Trophoblast cell (in vitro differentiated cells and primary cell): ENCODE data around the gene TNS1.
"Not testable (repeated sequence)": the region's sequence is repeated elsewhere in the genome, so short reads cannot be mapped to it uniquely, and the experiment has no call there.

Source experiments
- DNase-seq, 2 donors: peaks; one replicate each; pipeline ENCODE4 v3.0.0-alpha.2; 2016
- H2AFZ ChIP-seq: 2 replicates; pipeline ENCODE4 v1.6.1; 2013; ENCODE audit warnings: low read length, moderate library complexity, mild to moderate bottlenecking; ENCODE audit not compliant: insufficient read depth, poor library complexity
- H2AK5ac ChIP-seq: 2 replicates; pipeline ENCODE4 v1.6.1; 2013; ENCODE audit warnings: mild to moderate bottlenecking, low read length
- H2BK120ac ChIP-seq: 2 replicates; pipeline ENCODE4 v1.6.1; 2013; ENCODE audit warnings: low read length, mild to moderate bottlenecking, moderate library complexity; ENCODE audit not compliant: insufficient read depth, poor library complexity
- H2BK12ac ChIP-seq: 2 replicates; pipeline ENCODE4 v1.6.1; 2013; ENCODE audit warnings: mild to moderate bottlenecking, low read length, moderate library complexity
- H2BK5ac ChIP-seq: 2 replicates; pipeline ENCODE4 v1.6.1; 2013; ENCODE audit warnings: low read length, low read depth, moderate library complexity, mild to moderate bottlenecking; ENCODE audit not compliant: poor library complexity
- H3K14ac ChIP-seq: 2 replicates; pipeline ENCODE4 v1.6.1; 2013; ENCODE audit warnings: mild to moderate bottlenecking, low read length
- H3K18ac ChIP-seq: 2 replicates; pipeline ENCODE4 v1.6.1; 2013; ENCODE audit warnings: mild to moderate bottlenecking, low read length
- H3K23ac ChIP-seq: 2 replicates; pipeline ENCODE4 v1.6.1; 2013; ENCODE audit warnings: low read length
- H3K27ac ChIP-seq: 2 replicates; pipeline ENCODE4 v1.5.1; 2013; ENCODE audit warnings: low read depth, mild to moderate bottlenecking, inconsistent platforms, low read length, moderate library complexity
- H3K27me3 ChIP-seq: 2 replicates; pipeline ENCODE4 v1.6.1; 2013; ENCODE audit warnings: inconsistent platforms, mild to moderate bottlenecking, low read length, moderate library complexity; ENCODE audit not compliant: insufficient read depth
- H3K36me3 ChIP-seq, 2 experiments: 1 replicate in 1 of 2; 2 replicates in 1 of 2; pipeline ENCODE4 v1.6.1; 2013; ENCODE audit warnings: low read length in 2 of 2, mild to moderate bottlenecking in 2 of 2, moderate library complexity in 1 of 2; ENCODE audit not compliant: insufficient read depth in 2 of 2, control insufficient read depth in 1 of 2
- H3K4ac ChIP-seq: 2 replicates; pipeline ENCODE4 v1.6.1; 2013; ENCODE audit warnings: low read depth, mild to moderate bottlenecking, low read length, moderate library complexity
- H3K4me1 ChIP-seq, 2 experiments: 1 replicate in 1 of 2; 2 replicates in 1 of 2; pipeline ENCODE4 v1.6.1; 2013; ENCODE audit warnings: low read length in 2 of 2, mild to moderate bottlenecking in 2 of 2, moderate library complexity in 1 of 2; ENCODE audit not compliant: insufficient read depth in 2 of 2, control insufficient read depth in 1 of 2
- H3K4me2 ChIP-seq: 2 replicates; pipeline ENCODE4 v1.6.1; 2013; ENCODE audit warnings: inconsistent platforms, mild to moderate bottlenecking, low read length, moderate library complexity
- H3K4me3 ChIP-seq: 2 replicates; pipeline ENCODE4 v1.5.1; 2013; ENCODE audit warnings: mild to moderate bottlenecking, low read depth, low read length, inconsistent platforms
- H3K79me1 ChIP-seq: one replicate; pipeline ENCODE4 v1.6.1; 2013; ENCODE audit warnings: low read length
- H3K79me2 ChIP-seq: 2 replicates; pipeline ENCODE4 v1.6.1; 2013; ENCODE audit warnings: low read length, mild to moderate bottlenecking; ENCODE audit not compliant: control insufficient read depth, insufficient read depth, poor library complexity
- H3K9ac ChIP-seq: 2 replicates; pipeline ENCODE4 v1.6.1; 2013; ENCODE audit warnings: mild to moderate bottlenecking, low read length
- H3K9me3 ChIP-seq: 2 replicates; pipeline ENCODE4 v1.6.1; 2013; ENCODE audit warnings: low read depth, mild to moderate bottlenecking, control low read depth, inconsistent platforms, low read length; ENCODE audit not compliant: insufficient read depth
- H4K12ac ChIP-seq: 2 replicates; pipeline ENCODE4 v1.6.1; 2013; ENCODE audit warnings: low read depth, mild to moderate bottlenecking, low read length, moderate library complexity
- H4K8ac ChIP-seq: 2 replicates; pipeline ENCODE4 v1.6.1; 2013; ENCODE audit warnings: low read depth, mild to moderate bottlenecking, low read length, moderate library complexity
- H4K91ac ChIP-seq: one replicate; pipeline ENCODE4 v1.6.1; 2013; ENCODE audit warnings: low read depth, mild to moderate bottlenecking, low read length, moderate library complexity
- whole genome bisulfite sequencing: extraction: QIAGEN DNeasy Blood & Tissue Kit; methylation state at CpG from one replicate; pipeline ENCODE4 v1.1.7; 2013; ENCODE audit warnings: missing lambda C conversion rate; ENCODE audit not compliant: insufficient read length, insufficient coverage; ENCODE audit errors: extremely low coverage; 5-methylcytosine and 5-hydroxymethylcytosine counted together

Gene TNS1

DNA sequence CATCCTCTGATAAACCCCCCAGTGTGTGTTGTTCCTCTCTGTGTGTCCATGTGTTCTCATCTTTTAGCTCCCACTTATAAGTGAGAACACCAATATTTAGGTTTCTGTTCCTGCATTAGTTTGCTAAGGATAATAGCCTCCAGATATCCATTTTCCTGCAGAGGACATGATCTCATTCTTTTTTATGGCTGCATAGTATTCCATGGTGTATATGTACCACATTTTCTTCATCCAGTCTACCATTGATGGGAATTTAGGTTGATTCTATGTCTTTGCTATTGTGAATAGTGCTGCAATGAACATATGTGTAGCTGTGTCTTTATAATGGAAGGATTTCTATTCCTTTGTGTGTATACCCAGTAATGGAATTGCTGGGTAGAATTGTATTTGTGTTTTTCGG lies 41.8 kb upstream of the TNS1 start:
- not testable (repeated sequence) for H3K14ac ChIP-seq, H2BK120ac ChIP-seq, H3K79me2 ChIP-seq, H3K27me3 ChIP-seq, H3K4me2 ChIP-seq, H3K9ac ChIP-seq, H3K23ac ChIP-seq, DNase-seq, H2BK12ac ChIP-seq, H3K36me3 ChIP-seq, H4K12ac ChIP-seq, H2BK5ac ChIP-seq, H4K8ac ChIP-seq, H4K91ac ChIP-seq, H3K4ac ChIP-seq, H3K27ac ChIP-seq, H3K4me3 ChIP-seq, H2AFZ ChIP-seq, H3K79me1 ChIP-seq, H3K18ac ChIP-seq, H2AK5ac ChIP-seq, H3K4me1 ChIP-seq
- peaks cover 11% of the 10 kb centered on the region for H3K9me3 ChIP-seq
- no CpG with 5 or more reads among the region's 1 CpG for WGBS

DNA sequence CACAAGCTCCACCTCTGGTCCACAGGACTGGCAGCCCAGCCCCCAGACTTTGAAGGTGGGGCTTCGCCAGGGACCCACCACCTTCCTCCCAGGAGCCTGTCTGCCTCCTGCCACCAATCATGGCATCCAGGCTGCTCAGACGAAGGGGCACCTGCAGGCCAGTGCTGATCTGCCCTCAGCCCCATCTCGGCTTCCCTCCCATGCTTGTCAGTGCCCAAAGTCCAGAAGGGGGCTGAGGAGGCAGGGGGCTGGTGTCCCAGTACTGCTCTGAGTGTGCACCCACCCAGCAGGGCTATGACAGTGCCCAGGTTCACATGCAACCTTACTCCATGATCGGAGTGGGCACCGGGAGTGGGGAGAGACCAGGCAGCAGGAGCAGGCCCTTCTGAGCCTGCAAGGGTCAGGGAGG lies 40.9 kb upstream of the TNS1 start:
- Histone ChIP-seq H3K4ac (no peak overlapping the region), H2BK12ac (no peak overlapping the region), H3K27ac (no peak overlapping the region), H2BK5ac (no peak overlapping the region), H3K9ac (no peak overlapping the region), H2AK5ac (no peak overlapping the region), H3K9me3 (peaks cover 11% of the 10 kb centered on the region), H3K14ac (no peak overlapping the region), H3K27me3 (no peaks in the 10 kb centered on the region), H3K4me3 (no peak overlapping the region), H3K36me3 (no peaks in the 10 kb centered on the region), H3K79me2 (no peaks in the 10 kb centered on the region), H2BK120ac (no peak overlapping the region), H4K12ac (no peak overlapping the region), H3K79me1 (no peaks in the 10 kb centered on the region), H4K91ac (no peak overlapping the region), H3K23ac (no peak overlapping the region), H3K4me1 (no peaks in the 10 kb centered on the region), H4K8ac (no peak overlapping the region), H2AFZ (no peak overlapping the region), H3K4me2 (no peak overlapping the region), H3K18ac (no peak overlapping the region)
- no CpG with 5 or more reads among the region's 5 CpGs for WGBS
- DNase-seq, result no peak

DNA sequence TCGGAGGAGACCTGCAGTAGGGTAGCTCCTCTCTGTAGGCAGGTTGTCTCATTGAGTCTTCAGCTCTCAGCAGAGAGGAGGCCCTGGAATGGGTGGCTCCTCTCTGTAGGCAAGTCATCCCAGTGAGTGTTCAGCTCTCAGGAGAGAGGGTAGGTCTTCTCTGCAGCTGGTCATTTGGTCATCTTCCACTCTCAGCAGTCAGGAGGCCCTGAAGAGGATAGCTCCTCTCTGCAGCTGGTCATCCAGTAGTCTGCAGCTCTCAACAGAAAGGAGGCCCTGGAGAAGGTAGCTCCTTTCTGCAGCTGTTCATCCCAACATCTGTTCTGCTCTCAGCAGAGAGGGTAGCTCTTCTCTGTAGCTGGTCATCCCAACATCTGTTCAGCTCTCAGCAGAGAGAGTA lies 40.3 kb upstream of the TNS1 start:
- DNase-seq, result no peak
- no peak overlapping the region for H3K18ac ChIP-seq
- no peak overlapping the region for H3K23ac ChIP-seq
- no peak overlapping the region for H2BK5ac ChIP-seq
- H2BK120ac ChIP-seq, result no peak overlapping the region
- H3K4ac ChIP-seq, result no peak overlapping the region
- H3K4me3 ChIP-seq, result no peak overlapping the region
- H4K8ac ChIP-seq, result no peak overlapping the region
- H3K79me2 ChIP-seq, result no peaks in the 10 kb centered on the region
- no peaks in the 10 kb centered on the region for H3K79me1 ChIP-seq
- no peak overlapping the region for H3K9ac ChIP-seq
- no CpG with 5 or more reads among the region's 1 CpG for WGBS
- no peak overlapping the region for H3K14ac ChIP-seq
- no peak overlapping the region for H4K91ac ChIP-seq
- no peak overlapping the region for H2AFZ ChIP-seq
- H2AK5ac ChIP-seq, result no peak overlapping the region
- no peaks in the 10 kb centered on the region for H3K27me3 ChIP-seq
- no peak overlapping the region for H4K12ac ChIP-seq
- no peaks in the 10 kb centered on the region for H3K4me1 ChIP-seq
- peaks cover 11% of the 10 kb centered on the region for H3K9me3 ChIP-seq
- no peak overlapping the region for H2BK12ac ChIP-seq
- no peaks in the 10 kb centered on the region for H3K36me3 ChIP-seq
- no peak overlapping the region for H3K4me2 ChIP-seq
- no peak overlapping the region for H3K27ac ChIP-seq

DNA sequence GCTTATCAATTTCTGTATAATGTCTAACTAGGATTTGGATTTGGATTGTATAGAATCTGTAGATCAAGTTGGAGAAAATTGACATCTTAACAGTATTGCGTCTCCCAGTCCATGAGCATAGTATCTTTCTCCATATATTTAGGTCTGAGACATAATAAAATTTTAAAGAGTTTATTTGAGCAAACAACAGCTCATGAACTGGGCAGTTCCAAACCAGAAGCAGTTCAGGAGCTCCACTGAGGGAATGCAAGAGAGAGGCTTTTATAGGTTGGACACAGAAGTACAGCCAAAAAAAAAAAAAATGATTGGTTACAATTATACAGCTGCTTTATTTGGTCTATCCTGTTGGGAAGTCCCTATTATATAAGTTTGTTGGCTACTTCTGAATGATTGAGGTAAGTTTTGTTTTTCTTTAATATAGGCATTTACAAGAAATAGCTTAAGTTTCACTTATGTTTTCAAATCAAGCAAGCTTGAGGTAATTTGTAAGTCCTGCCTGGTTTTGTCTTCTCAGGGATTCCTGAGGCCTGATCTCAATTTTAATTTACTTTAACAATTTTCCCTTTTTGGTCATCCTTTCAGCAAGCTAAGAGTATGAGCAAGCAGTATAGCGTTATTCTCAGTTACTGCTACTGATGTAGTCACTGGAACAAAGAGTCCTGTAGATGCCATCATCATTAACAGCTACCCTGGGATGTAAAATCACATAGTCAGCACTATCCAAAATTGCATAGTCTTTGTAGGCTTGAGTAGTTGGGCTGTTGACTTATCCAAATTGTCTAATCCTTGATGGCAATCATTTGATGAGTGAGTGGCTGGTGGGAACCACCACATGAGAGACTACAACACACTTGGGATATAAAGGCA lies 38.7 kb upstream of the TNS1 start:
- no peak overlapping the region for H2BK12ac ChIP-seq
- no peaks in the 10 kb centered on the region for H3K79me1 ChIP-seq
- no peaks in the 10 kb centered on the region for H3K79me2 ChIP-seq
- no peak overlapping the region for H3K9ac ChIP-seq
- H4K91ac ChIP-seq, result no peak overlapping the region
- no peak overlapping the region for H3K18ac ChIP-seq
- H3K4me3 ChIP-seq, result no peak overlapping the region
- no peak overlapping the region for H3K4ac ChIP-seq
- H3K14ac ChIP-seq, result no peak overlapping the region
- H2AK5ac ChIP-seq, result no peak overlapping the region
- no peak overlapping the region for H3K23ac ChIP-seq
- H3K4me2 ChIP-seq, result no peak overlapping the region
- H3K27ac ChIP-seq, result no peak overlapping the region
- no CpG with 5 or more reads among the region's 2 CpGs for WGBS
- H4K8ac ChIP-seq, result no peak overlapping the region
- H4K12ac ChIP-seq, result no peak overlapping the region
- no peak overlapping the region for H2BK5ac ChIP-seq
- H3K9me3 ChIP-seq, result peaks cover 11% of the 10 kb centered on the region
- H2BK120ac ChIP-seq, result no peak overlapping the region
- no peaks in the 10 kb centered on the region for H3K27me3 ChIP-seq
- no peak for DNase-seq
- no peak overlapping the region for H2AFZ ChIP-seq
- no peaks in the 10 kb centered on the region for H3K4me1 ChIP-seq
- H3K36me3 ChIP-seq, result no peaks in the 10 kb centered on the region
